T follicular helper cell (primary cell): ENCODE data around the gene ARMC12.
"Not testable (repeated sequence)": the region's sequence is repeated elsewhere in the genome, so short reads cannot be mapped to it uniquely, and the experiment has no call there.

ENCODE experiments used
- DNase-seq: peaks from one replicate; pipeline ENCODE4 v3.0.0-alpha.2; 2020; ENCODE audit warnings: low read depth

Gene ARMC12

GRCh38 chr6:35718911-35719381 lies 17.9 kb upstream of the ARMC12 start:
- no peak for DNase-seq

- no peak for DNase-seq
Observed at GRCh38 chr6:35719404-35719829, 17.4 kb upstream of the ARMC12 start.

GRCh38 chr6:35719830-35720733 lies 16.8 kb upstream of the ARMC12 start:
- DNase-seq: no peak

GRCh38 chr6:35722121-35722761 lies 14.6 kb upstream of the ARMC12 start:
- no peak for DNase-seq

GRCh38 chr6:35723587-35723986 lies 13.2 kb upstream of the ARMC12 start:
- DNase-seq: no peak

- no peak for DNase-seq
Observed at GRCh38 chr6:35724059-35724458, 12.8 kb upstream of the ARMC12 start.

- no peak for DNase-seq
Observed at GRCh38 chr6:35724471-35724870, 12.4 kb upstream of the ARMC12 start.

- no peak for DNase-seq
Observed at GRCh38 chr6:35725081-35725708, 11.6 kb upstream of the ARMC12 start.

- no peak for DNase-seq
Observed at GRCh38 chr6:35725721-35726438, 11.0 kb upstream of the ARMC12 start.

- DNase-seq: no peak
Observed at GRCh38 chr6:35727231-35727934, 9.4 kb upstream of the ARMC12 start.

- DNase-seq: peak; percentile 78
Observed at GRCh38 chr6:35727935-35728682, 8.7 kb upstream of the ARMC12 start.

GRCh38 chr6:35728683-35729678 lies 7.9 kb upstream of the ARMC12 start:
- DNase-seq: no peak

GRCh38 chr6:35729722-35730121 lies 7.1 kb upstream of the ARMC12 start:
- DNase-seq: no peak

- DNase-seq: no peak
Observed at GRCh38 chr6:35730745-35731413, 6.0 kb upstream of the ARMC12 start.

- DNase-seq: peak; percentile 90
Observed at GRCh38 chr6:35731414-35731735, 5.5 kb upstream of the ARMC12 start.

GRCh38 chr6:35731736-35732532 lies 4.9 kb upstream of the ARMC12 start:
- DNase-seq: peak; percentile 89

GRCh38 chr6:35733633-35734032 lies 3.2 kb upstream of the ARMC12 start:
- DNase-seq: no peak

GRCh38 chr6:35734319-35734718 lies 2.5 kb upstream of the ARMC12 start:
- DNase-seq: not testable (repeated sequence)
